K562 (cell line): Measurements from ENCODE around the gene UBE2K. TPM values are rescaled to one million over a fixed set of nuclear protein-coding genes. Genes with fewer than 3 reads are reported as not detected.

Source experiments
- ATAC-seq: fragments of 200-7000 bp; cut with Tn5 transposase; 3 replicates; pipeline ENCODE4 v1.9.1; 2020; ENCODE audit warnings: moderate library complexity
- BruUV-seq: library from RNA; stranded (reverse); fragments of 400-500 nt; replicated peaks from 2 replicates; lab custom pipeline; 2021; lab: Mats Ljungman, UMichigan
- CTCF ChIA-PET: fragments of 300-600 bp; formaldehyde crosslinking; extraction: SDS; loops from one replicate; lab custom pipeline; 2021; ENCODE audit warnings: low intra/inter-chr PET ratio; lab: Yijun Ruan, JAX
- POLR2A ChIA-PET: fragments of 300-600, 350-650 bp; sonication (Branson Sonifier 250); formaldehyde crosslinking; extraction: SDS; loops from one replicate; lab custom pipeline; 2021; ENCODE audit warnings: antibody characterized with exemption, inconsistent platforms; lab: Yijun Ruan, JAX
- DNase-seq, 4 experiments: peaks; one replicate each; pipeline versions ENCODE4 v3.0.0 to v3.0.0-alpha.2; 2011 to 2018; ENCODE audit warnings: low spot score in 3 of 4, mixed read lengths in 3 of 4; ENCODE audit errors: extremely low read depth in 1 of 4
- FAIRE-seq: peaks from 2 replicates; lab custom pipeline; 2011; peaks lifted over from hg19 to GRCh38; lab: Jason Lieb, UNC
- H2AFZ ChIP-seq: 2 replicates; pipeline ENCODE4 v1.6.0; 2011; ENCODE audit warnings: low read depth, low read length, control low read depth, inconsistent platforms
- H3K27ac ChIP-seq: fragments of 200-600 bp; 3 replicates; pipeline ENCODE4 v1.8.0; 2011; ENCODE audit warnings: low read depth, mild to moderate bottlenecking, control low read depth, inconsistent platforms, low read length, moderate library complexity, mixed read lengths; ENCODE audit errors: extremely low read depth
- H3K27me3 ChIP-seq, 2 experiments: fragments of 300-600 bp in 1 of 2; 2 replicates in 1 of 2; 3 replicates in 1 of 2; pipeline versions ENCODE4 v1.6.0 to v1.8.0; 2011; ENCODE audit warnings: inconsistent platforms in 2 of 2, low read length in 2 of 2, mild to moderate bottlenecking in 1 of 2, mixed read lengths in 1 of 2, moderate library complexity in 1 of 2; ENCODE audit not compliant: control insufficient read depth in 2 of 2, insufficient read depth in 2 of 2
- H3K36me3 ChIP-seq: fragments of 300-600 bp; 3 replicates; pipeline ENCODE4 v1.8.0; 2011; ENCODE audit warnings: mild to moderate bottlenecking, low read length, inconsistent platforms; ENCODE audit not compliant: control insufficient read depth, insufficient read depth
- H3K4me1 ChIP-seq, 2 experiments: fragments of 200-600 bp in 1 of 2; replicated peaks in 1 of 2; 2 replicates in 1 of 2; 3 replicates in 1 of 2; pipeline versions ENCODE4 v1.5.1 to v1.8.0; 2011; ENCODE audit warnings: inconsistent platforms in 2 of 2, low read length in 2 of 2, mild to moderate bottlenecking in 1 of 2, mixed read lengths in 1 of 2, moderate library complexity in 1 of 2; ENCODE audit not compliant: control insufficient read depth in 2 of 2, insufficient read depth in 2 of 2
- H3K4me2 ChIP-seq: 2 replicates; pipeline ENCODE4 v1.6.1; 2011; ENCODE audit warnings: low read length, control low read depth, inconsistent platforms, mixed read lengths; ENCODE audit not compliant: insufficient read depth
- H3K4me3 ChIP-seq: fragments of 200-600 bp; sonication (generic), shearing (Covaris generic); 2 replicates; pipeline ENCODE4 v1.5.1; 2016; ENCODE audit warnings: control low read depth, inconsistent platforms
- H3K79me2 ChIP-seq: fragments of 200-600 bp; 3 replicates; pipeline ENCODE4 v1.8.0; 2011; ENCODE audit warnings: low read length, inconsistent platforms; ENCODE audit not compliant: control insufficient read depth, insufficient read depth
- H3K9ac ChIP-seq, 2 experiments: 2 replicates each; pipeline versions ENCODE4 v1.6.0 to v1.6.1; 2011; ENCODE audit warnings: low read depth in 2 of 2, low read length in 2 of 2, control low read depth in 1 of 2, inconsistent platforms in 1 of 2, mild to moderate bottlenecking in 1 of 2, mixed read lengths in 1 of 2; ENCODE audit not compliant: insufficient read depth in 1 of 2
- H3K9me1 ChIP-seq: one replicate; pipeline ENCODE4 v1.6.0; 2011; ENCODE audit warnings: inconsistent platforms, mild to moderate bottlenecking, low read length, moderate library complexity; ENCODE audit not compliant: control insufficient read depth, insufficient read depth
- H3K9me3 ChIP-seq: replicated peaks from 2 replicates; pipeline ENCODE4 v1.5.1; 2011; ENCODE audit warnings: low read depth, low read length, inconsistent platforms; ENCODE audit not compliant: control insufficient read depth, insufficient read depth
- H4K20me1 ChIP-seq: replicated peaks from 2 replicates; pipeline ENCODE4 v1.6.1; 2011; ENCODE audit warnings: low read length, inconsistent platforms, mixed read lengths; ENCODE audit not compliant: control insufficient read depth, insufficient read depth
- ARNT ChIP-seq, 2 experiments: fragments of 450-650 bp; IDR thresholded peaks; 2 replicates each; pipeline ENCODE4 v1.6.1; 2016; ENCODE audit warnings: mild to moderate bottlenecking in 1 of 2
- BMI1 ChIP-seq: fragments of 150-350 bp; IDR thresholded peaks from 2 replicates; pipeline ENCODE4 v1.6.1; 2014; ENCODE audit warnings: low read length
- CCNT2 ChIP-seq: IDR thresholded peaks from 2 replicates; pipeline ENCODE4 v1.6.1; 2011; ENCODE audit warnings: borderline replicate concordance, low read depth, mild to moderate bottlenecking, moderate library complexity, mixed read lengths, low read length; ENCODE audit not compliant: insufficient read length; ENCODE audit errors: extremely low read depth
- ERF ChIP-seq: fragments of 450-650 bp; formaldehyde crosslinking; IDR thresholded peaks from 2 replicates; pipeline ENCODE4 v1.4.0; 2020; ENCODE audit warnings: mild to moderate bottlenecking, mixed read lengths
- ETS2 ChIP-seq: IDR thresholded peaks from 2 replicates; pipeline ENCODE4 v1.6.1; 2016; ENCODE audit warnings: borderline replicate concordance, missing genetic modification characterization, mild to moderate bottlenecking, moderate library complexity, missing compliant biosample characterization; ENCODE audit not compliant: poor library complexity, severe bottlenecking
- FOXM1 ChIP-seq, 2 experiments: fragments of 450-650 bp in 1 of 2; sonication (generic) in 1 of 2; formaldehyde crosslinking in 1 of 2; IDR thresholded peaks; 2 replicates each; pipeline versions ENCODE4 v1.6.1 to v1.9.0; 2017 to 2022; ENCODE audit warnings: low read depth in 2 of 2, mild to moderate bottlenecking in 2 of 2, missing genetic modification reagents in 1 of 2, moderate library complexity in 1 of 2
- ID3 ChIP-seq, 2 experiments: fragments of 250-450 bp in 1 of 2; fragments of 450-650 bp in 1 of 2; sonication (Bioruptor Pico) in 1 of 2; IDR thresholded peaks; 2 replicates each; pipeline versions ENCODE4 v1.6.1 to v1.8.0; 2016 to 2021; ENCODE audit warnings: mild to moderate bottlenecking in 2 of 2, moderate library complexity in 2 of 2, missing compliant biosample characterization in 1 of 2, missing genetic modification characterization in 1 of 2
- SAFB ChIP-seq: fragments of 200-400 bp; formaldehyde crosslinking; IDR thresholded peaks from 2 replicates; pipeline ENCODE4 v1.6.1; 2017; ENCODE audit warnings: low read depth, low read length, borderline replicate concordance
- SNIP1 ChIP-seq: fragments of 450-650 bp; IDR thresholded peaks from 2 replicates; pipeline ENCODE4 v1.7.1; 2017; ENCODE audit warnings: low read depth, mild to moderate bottlenecking
- TCF3 ChIP-seq: sonication (generic); formaldehyde crosslinking; IDR thresholded peaks from 2 replicates; pipeline ENCODE4 v1.4.0; 2020; ENCODE audit warnings: mild to moderate bottlenecking, missing genetic modification reagents
- ZNF253 ChIP-seq: fragments of 250-450 bp; sonication (Bioruptor Pico); conservative IDR thresholded peaks from 2 replicates; pipeline ENCODE4 v1.6.1; 2021; ENCODE audit warnings: mild to moderate bottlenecking
- ZNF3 ChIP-seq: fragments of 250-450 bp; sonication (Bioruptor Pico); IDR thresholded peaks from 2 replicates; pipeline ENCODE4 v1.5.0; 2021; ENCODE audit warnings: mild to moderate bottlenecking, moderate library complexity
- ZNF395 ChIP-seq: fragments of 200-800 bp; sonication (Bioruptor generic); IDR thresholded peaks from 2 replicates; pipeline ENCODE4 v1.6.1; 2017; ENCODE audit warnings: missing genetic modification characterization, missing compliant biosample characterization
- ZNF740 ChIP-seq, 3 experiments: fragments of 200-800 bp in 1 of 3; sonication (Bioruptor generic) in 1 of 3; sonication (generic) in 1 of 3; formaldehyde crosslinking in 1 of 3; IDR thresholded peaks; 2 replicates each; pipeline versions ENCODE4 v1.6.1 to v1.8.0; 2016 to 2022; ENCODE audit warnings: mild to moderate bottlenecking in 2 of 3, missing compliant biosample characterization in 2 of 3, missing genetic modification characterization in 2 of 3, missing genetic modification reagents in 1 of 3
- WGBS: fragments of 100-300 bp; shearing (Covaris generic); methylation state at CpG from one replicate; pipeline ENCODE4 v1.1.6; 2016; ENCODE audit warnings: low coverage, mixed read lengths; ENCODE audit not compliant: insufficient coverage; ENCODE audit errors: missing lambda C conversion rate; 5-methylcytosine and 5-hydroxymethylcytosine counted together
- in situ Hi-C: fragments of 300-500 bp; cut with MboI; formaldehyde crosslinking; loops from 4 replicates; pipeline ENCODE4 v1.15.0; 2018; ENCODE audit warnings: inconsistent platforms, mixed read lengths
- intact Hi-C: fragments of 100-400 bp; cut with micrococcal nuclease; formaldehyde crosslinking; loops from 2 replicates; pipeline ENCODE4 v1.14.2; 2022
- polyA plus RNA-seq, 8 experiments: library from polyadenylated mRNA; depleted of rRNA in 4 of 8; stranded (reverse) in 5 of 8; unstranded in 3 of 8; fragments of >200 nt; fragmentation: Nextera tagmentation in 2 of 8; fragmentation: Illumina TruSeq in 1 of 8; extraction: Ambion mirVana in 2 of 8; extraction: Trizol in 1 of 8; gene quantifications; 2 replicates each; pipeline versions ENCODE4 v1.2.1 to v1.2.3, GENCODE V29; 2011 to 2014; ENCODE audit warnings: inconsistent platforms in 1 of 8, missing spikeins in 1 of 8
- total RNA-seq, 7 experiments: library from RNA; depleted of rRNA in 6 of 7; stranded (reverse); fragments of >200 nt in 6 of 7; fragmentation: Illumina TruSeq in 2 of 7; extraction: Trizol in 2 of 7; gene quantifications; 2 replicates each; pipeline versions ENCODE4 v1.2.1 to v1.2.3, GENCODE V29; 2011 to 2021; ENCODE audit warnings: low replicate concordance in 1 of 7

Gene UBE2K
- total and polyA plus RNA-seq, 9 of the 15 experiments (the other 6 are each of a cell fraction or from before 2014, with no cell fraction given) = 29.8 to 190 (median 62.6) TPM

GRCh38 chr4:39660045-39660444 lies 37.9 kb upstream of the UBE2K start:
- TF ChIP-seq ETS2 (tag) (no peak), ARNT (IDR thresholded peaks at IDR 0.05) (no peak), ZNF253 (no peak), ID3 (CRISPR knock-in tag; IDR thresholded peaks at IDR 0.05) (no peak), ID3 (tag; IDR thresholded peaks at IDR 0.05) (no peak), ZNF740 (CRISPR knock-in tag; IDR thresholded peaks at IDR 0.05) (no peak), ZNF740 (tag; IDR thresholded peaks at IDR 0.05) (no peak), ZNF395 (CRISPR knock-in tag) (no peak), ERF (CRISPR knock-in tag) (no peak), ZNF3 (CRISPR knock-in tag) (no peak), TCF3 (no peak), SNIP1 (no peak), CCNT2 (no peak), BMI1 (no peak), SAFB (no peak), FOXM1 (IDR thresholded peaks at IDR 0.05; ENCODE audit: low read depth) (no peak), FOXM1 (CRISPR knock-in tag; IDR thresholded peaks at IDR 0.05; ENCODE audit: low read depth) (no peak)
- no peak for FAIRE-seq
- Histone ChIP-seq H3K79me2 (no peaks in the 10 kb centered on the region), H3K27ac (no peak overlapping the region), H3K36me3 (no peaks in the 10 kb centered on the region), H3K9ac (no peak overlapping the region), H3K9me1 (no peaks in the 10 kb centered on the region), H4K20me1 (no peaks in the 10 kb centered on the region), H3K9me3 (no peaks in the 10 kb centered on the region), H3K4me1 (no peaks in the 10 kb centered on the region; a peak in 1 of 5 replicates), H3K4me2 (no peak overlapping the region), H2AFZ (no peak overlapping the region), H3K4me3 (no peak overlapping the region), H3K27me3 (no peaks in the 10 kb centered on the region)
- no TSS peak for BruUV-seq
- no peak for ATAC-seq
- intact Hi-C loops (no loop called here), in situ Hi-C loops (no loop called here)
- 25% methylated on average over 6 of the region's 6 CpGs for WGBS
- ChIA-PET CTCF (no interaction called here), POLR2A (no interaction called here)
- DNase-seq = no peak
